Measurements from ENCODE around the gene MAMLD1.

- TF ChIP-seq POLR2A (IDR thresholded peaks at IDR 0.05) (no peak), CTCF (IDR thresholded peaks at IDR 0.05) (peak in 4 of 6 experiments; percentile 34 to 49 (median 44))
Observed at GRCh38 chrX:150365051-150365989, 2.2 kb downstream of the MAMLD1 start.

Measured in Peyer's patch (tissue), 4 donors.